GM10266 (cell line): ENCODE results near the gene C1orf115.

Experiments
- DNase-seq: peaks from one replicate; pipeline ENCODE4 v3.0.0; 2012; ENCODE audit errors: extremely low spot score
- CTCF ChIP-seq: IDR thresholded peaks from 2 replicates; pipeline ENCODE4 v1.5.1; 2012; ENCODE audit warnings: mild to moderate bottlenecking, low read depth; ENCODE audit not compliant: control insufficient read depth, insufficient read depth; ENCODE audit errors: missing control alignments

The C1orf115 gene

GRCh38 chr1:220741349-220741748, 51.2 kb downstream of the C1orf115 start:
- DNase-seq: no peak
- TF ChIP-seq CTCF: no peak

GRCh38 chr1:220741825-220742224, 51.7 kb downstream of the C1orf115 start:
- TF ChIP-seq CTCF: no peak
- no peak for DNase-seq

GRCh38 chr1:220742520-220742919, 52.4 kb downstream of the C1orf115 start:
- DNase-seq: no peak
- TF ChIP-seq CTCF: no peak

- no peak for DNase-seq
- no peak for TF ChIP-seq CTCF
Observed at GRCh38 chr1:220746851-220747250, 56.7 kb downstream of the C1orf115 start.

- no peak for TF ChIP-seq CTCF
- no peak for DNase-seq
Observed at GRCh38 chr1:220747437-220748088, 57.4 kb downstream of the C1orf115 start.

GRCh38 chr1:220748089-220748934, 58.1 kb downstream of the C1orf115 start, which contains the start of gene MTARC2:
Gene MTARC2, plus strand, starts transcription at chr1:220748322. Its CDS starts 210 bp downstream, at chr1:220748532.
- TF ChIP-seq CTCF: no peak
- peak; percentile 66 for DNase-seq
